Rectal smooth muscle tissue (tissue), 1 donor: ENCODE data around the gene NUP98.
"Not testable (repeated sequence)": the region's sequence is repeated elsewhere in the genome, so short reads cannot be mapped to it uniquely, and the experiment has no call there.

ENCODE experiments used
- H3K27ac ChIP-seq: one replicate; pipeline ENCODE4 v1.7.0; 2013; ENCODE audit warnings: low read depth, low read length, inconsistent platforms
- H3K27me3 ChIP-seq: one replicate; pipeline ENCODE4 v1.7.0; 2013; ENCODE audit warnings: low read length; ENCODE audit not compliant: control insufficient read depth, insufficient read depth
- H3K36me3 ChIP-seq: one replicate; pipeline ENCODE4 v1.7.0; 2013; ENCODE audit warnings: low read length; ENCODE audit not compliant: control insufficient read depth, insufficient read depth
- H3K4me1 ChIP-seq: one replicate; pipeline ENCODE4 v1.7.0; 2013; ENCODE audit warnings: low read length; ENCODE audit not compliant: control insufficient read depth, insufficient read depth
- H3K4me3 ChIP-seq: one replicate; pipeline ENCODE4 v1.7.0; 2013; ENCODE audit warnings: low read length
- H3K9ac ChIP-seq: one replicate; pipeline ENCODE4 v1.7.0; 2013; ENCODE audit warnings: low read length

Gene NUP98

DNA sequence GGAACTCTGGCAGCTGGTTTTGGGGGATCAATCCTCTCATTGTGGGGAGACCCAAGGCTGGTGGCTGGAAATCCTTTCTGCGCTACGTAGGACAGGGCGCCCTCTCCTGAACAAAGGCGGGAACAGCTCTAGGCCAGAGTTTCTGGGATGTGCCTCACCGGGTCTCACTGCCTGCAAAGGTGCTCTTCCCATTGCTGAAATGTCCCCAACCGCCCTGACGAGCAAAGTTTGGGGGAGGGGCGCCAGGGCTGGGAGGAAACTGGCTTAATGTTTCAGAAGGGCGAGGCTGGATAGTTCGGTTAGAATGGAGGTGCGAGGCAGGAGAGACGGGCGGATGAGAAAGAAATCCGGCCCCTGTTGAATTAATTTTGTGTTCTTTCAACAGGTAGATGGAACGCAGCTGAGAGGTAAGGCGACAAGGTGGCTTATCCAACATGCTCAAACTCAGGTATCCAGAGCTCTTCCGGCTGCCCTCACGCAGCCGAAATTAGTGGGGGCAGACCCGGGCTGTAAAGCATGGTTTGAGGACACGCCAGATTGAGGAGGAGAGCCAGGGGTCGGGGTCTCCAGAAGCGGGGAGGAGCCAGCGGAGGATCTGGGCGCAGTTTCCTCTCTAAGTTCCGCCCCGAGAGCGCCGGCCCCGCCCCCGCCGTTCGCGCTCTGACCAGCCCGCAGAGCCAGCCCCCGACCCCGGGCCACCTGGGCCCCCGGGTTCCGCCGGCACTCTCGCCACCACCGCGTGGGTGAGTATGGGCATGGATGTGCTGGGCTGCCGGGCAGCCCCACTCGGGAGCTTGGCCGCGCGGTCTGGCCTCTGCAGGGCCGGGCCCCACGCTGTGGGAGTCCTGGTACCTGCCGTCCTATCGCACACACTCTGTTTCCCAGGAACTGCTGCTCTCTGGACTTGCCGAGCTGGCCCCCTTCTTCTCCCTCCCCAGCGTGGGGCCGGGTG lies 10.8 kb upstream of the NUP98 start, which contains the start of gene PGAP2:
Gene PGAP2 (plus strand): TSS at position 652 of the 952 bp plus-strand sequence. CDS start 2,700 bp downstream, outside the sequence.
- Histone ChIP-seq H3K27me3 (no peaks in the 10 kb centered on the region), H3K9ac (peak within 1 kb of the TSS; percentile 46), H3K27ac (peak within 1 kb of the TSS; percentile 3), H3K36me3 (no peaks in the 10 kb centered on the region), H3K4me3 (peak within 1 kb of the TSS; percentile 85), H3K4me1 (peaks cover 3% of the 10 kb centered on the region)

DNA sequence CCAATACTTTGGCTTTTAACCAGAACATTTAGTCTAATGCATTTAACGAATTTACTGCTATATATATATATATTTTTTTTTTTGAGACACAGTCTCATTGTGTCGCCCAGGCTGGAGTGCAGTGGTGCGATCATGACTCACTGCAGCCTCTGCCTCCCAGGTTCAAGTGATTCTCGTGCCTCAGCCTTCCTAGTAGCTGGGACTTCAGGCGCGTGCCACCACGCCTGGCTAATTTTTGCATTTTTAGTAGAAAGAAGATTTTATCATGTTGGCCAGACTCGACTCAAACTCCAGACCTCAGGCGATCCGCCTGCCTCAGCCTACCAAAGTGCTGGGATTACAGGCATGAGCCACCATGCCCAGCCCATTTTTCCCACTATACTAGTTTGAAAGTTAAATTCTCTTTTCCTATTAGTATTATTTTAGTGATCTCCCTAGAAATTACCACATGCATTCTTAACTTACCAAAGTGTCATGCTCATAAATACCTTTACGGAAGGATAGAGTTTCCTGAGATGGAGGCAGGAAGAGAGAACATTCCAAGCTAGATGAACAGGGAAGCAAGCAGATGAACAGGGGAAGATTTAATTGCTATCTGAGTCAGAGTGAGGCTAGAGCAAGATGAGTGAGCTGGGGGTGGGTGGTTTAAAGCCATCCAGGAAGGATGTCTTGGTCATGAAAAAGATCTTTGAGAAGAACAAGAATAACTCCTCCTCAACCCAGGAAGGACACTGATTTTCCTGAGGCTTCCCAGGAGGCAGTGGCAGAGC lies 6.6 kb upstream of the NUP98 start:
- Histone ChIP-seq H3K4me3 (no peak overlapping the region), H3K9ac (no peak overlapping the region), H3K4me1 (peaks cover 3% of the 10 kb centered on the region), H3K36me3 (no peaks in the 10 kb centered on the region), H3K27me3 (no peaks in the 10 kb centered on the region), H3K27ac (no peak overlapping the region)

DNA sequence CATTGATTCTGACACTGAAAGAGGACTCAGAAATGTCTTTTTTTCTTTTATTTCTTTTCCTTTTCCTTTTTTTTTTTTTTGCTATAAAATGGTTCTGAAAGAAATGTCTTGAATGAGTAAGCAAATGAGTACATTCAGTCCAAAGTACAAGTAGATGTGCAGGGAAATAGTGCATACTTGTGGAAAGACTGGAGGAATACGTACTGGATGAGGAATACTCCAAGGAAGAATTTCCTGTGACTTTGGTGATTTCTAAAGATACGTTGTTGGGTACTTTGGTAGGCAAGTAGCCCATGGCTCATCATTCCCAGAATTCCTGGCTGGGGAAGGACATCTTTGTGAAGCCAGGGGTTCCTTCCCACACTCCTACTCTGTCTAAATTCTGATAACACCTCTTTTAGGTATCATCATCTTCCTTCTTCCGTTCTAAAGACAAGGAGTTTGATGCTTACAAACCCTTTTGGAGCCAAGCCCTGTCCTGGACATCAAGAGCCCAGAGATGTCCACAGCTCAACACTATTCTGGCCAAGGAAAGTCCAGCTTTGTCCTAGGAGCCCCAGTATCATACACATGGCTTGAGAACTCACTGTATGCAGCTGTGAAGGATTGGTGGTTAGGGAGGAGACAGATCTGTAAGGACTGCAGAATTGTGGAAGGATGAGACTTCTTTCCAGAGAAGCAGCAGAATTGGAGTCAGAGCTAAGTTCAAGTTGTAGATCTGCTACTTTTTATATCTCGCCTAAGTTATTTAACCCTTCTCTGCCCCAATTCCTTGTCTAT lies 4.8 kb upstream of the NUP98 start:
- Histone ChIP-seq H3K27me3 (no peaks in the 10 kb centered on the region), H3K36me3 (no peaks in the 10 kb centered on the region), H3K4me1 (no peaks in the 10 kb centered on the region), H3K9ac (no peak overlapping the region), H3K4me3 (no peak overlapping the region), H3K27ac (no peak overlapping the region)

DNA sequence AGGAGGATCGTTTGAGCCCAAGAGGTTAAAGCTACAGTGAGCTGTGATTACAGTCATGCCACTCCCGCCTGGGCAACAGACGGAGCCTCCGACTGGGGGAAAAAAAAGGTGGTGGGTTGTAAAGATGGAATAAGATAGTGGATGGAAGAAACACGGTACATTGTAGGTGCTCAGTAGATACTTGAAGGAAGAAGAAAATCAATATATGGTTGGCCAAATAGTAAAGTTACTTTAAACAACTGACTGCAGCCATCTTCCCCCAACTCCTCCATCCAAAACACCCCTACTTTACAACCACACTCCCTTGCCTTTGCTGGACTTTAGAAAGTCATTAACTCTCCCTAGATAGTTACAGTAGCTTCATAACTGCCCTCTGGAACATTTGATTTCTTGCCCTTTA lies 2.5 kb upstream of the NUP98 start:
- Histone ChIP-seq H3K4me1 (peaks cover 11% of the 10 kb centered on the region), H3K27ac (no peak overlapping the region), H3K36me3 (no peaks in the 10 kb centered on the region), H3K9ac (no peak overlapping the region), H3K4me3 (no peak overlapping the region), H3K27me3 (no peaks in the 10 kb centered on the region)

DNA sequence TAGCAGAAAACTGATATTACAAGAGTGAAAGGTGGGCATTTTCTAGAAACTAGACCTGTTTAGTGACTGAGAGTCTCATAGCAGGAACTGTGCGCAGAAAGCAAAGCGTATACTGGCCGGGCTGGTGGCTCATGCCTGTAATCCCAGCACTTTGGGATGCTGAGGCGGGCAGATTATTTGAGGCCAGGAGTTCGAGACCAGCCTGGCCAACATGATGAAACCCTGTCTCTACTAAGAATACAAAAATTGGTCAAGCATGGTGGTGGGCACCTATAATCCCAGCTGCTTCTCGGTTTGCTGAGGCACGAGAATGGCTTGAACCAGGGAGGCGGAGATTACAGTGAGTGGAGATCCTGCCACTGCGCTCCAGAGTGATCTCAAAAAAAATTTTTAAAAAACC lies 1.8 kb upstream of the NUP98 start:
- no peak overlapping the region for H3K27ac ChIP-seq
- no peaks in the 10 kb centered on the region for H3K36me3 ChIP-seq
- H3K9ac ChIP-seq = no peak overlapping the region
- H3K4me3 ChIP-seq = no peak overlapping the region
- peaks cover 11% of the 10 kb centered on the region for H3K4me1 ChIP-seq
- H3K27me3 ChIP-seq = no peaks in the 10 kb centered on the region

DNA sequence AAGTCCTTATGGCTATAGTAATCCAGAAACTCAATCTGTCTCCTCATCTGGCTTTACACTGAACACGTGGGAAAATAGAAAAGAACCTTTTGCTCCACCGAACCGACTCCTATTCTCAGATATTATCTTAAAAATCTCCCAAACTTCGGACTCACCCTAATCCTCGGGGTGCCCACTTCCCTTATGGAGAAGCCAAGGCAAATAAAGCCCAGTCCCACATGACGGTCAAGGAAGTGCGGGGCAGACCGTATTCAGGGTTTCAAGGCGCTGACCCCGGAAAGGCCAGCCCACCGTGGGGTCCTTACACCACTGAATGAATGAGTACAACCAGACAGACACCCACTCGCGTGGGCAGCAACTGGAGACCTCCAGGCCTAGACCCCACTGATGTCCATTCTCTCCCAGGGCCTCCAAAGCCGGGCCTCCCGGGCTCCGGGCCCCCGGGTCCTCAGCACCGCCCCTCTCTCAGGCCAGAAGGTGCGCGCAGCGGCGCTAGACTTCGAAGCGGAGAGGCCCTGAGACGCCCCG lies 489 bp downstream of the NUP98 start:
- peaks cover 2% of the 10 kb centered on the region for H3K36me3 ChIP-seq
- H3K27me3 ChIP-seq = no peaks in the 10 kb centered on the region
- peak overlapping the region; percentile 50 for H3K9ac ChIP-seq
- H3K4me1 ChIP-seq = peaks cover 11% of the 10 kb centered on the region
- H3K27ac ChIP-seq = peak overlapping the region; percentile 97
- H3K4me3 ChIP-seq = peak overlapping the region; percentile 74

DNA sequence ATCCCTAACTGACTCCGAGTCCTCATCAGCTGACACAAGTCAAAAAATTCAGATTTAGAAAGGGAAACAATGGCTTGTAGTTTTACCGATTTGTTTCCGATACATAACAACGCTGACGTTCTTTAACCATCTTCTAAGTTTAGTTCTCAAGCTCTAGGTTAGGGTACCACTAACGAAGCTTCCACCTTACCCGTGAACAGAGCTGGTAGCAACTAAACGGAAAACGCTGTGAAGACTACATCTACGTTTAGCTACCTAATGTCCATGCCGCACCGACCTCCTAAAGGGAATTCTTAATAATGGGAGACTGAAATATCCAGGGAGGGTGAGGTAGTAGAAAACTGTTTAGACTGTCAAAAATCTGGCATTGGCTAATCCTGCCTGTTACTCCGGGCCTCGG lies 1.0 kb downstream of the NUP98 start:
- Histone ChIP-seq H3K27me3 (no peaks in the 10 kb centered on the region), H3K9ac (peak overlapping the region; percentile 50), H3K27ac (no peak overlapping the region)

DNA sequence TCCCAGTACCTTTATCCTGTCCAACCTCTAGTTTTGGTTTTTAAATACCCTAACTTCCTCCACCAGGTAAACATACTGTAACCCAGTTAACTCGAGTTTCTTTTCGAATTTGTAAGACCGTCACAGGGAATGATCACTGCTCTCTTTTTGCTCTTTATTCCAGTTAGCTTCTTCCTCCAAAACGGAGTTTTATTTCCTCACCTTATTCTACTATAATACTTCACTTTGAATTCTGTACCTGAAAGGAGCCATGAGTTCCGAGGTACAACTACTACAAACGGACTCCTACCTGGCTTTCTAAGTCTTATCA lies 1.4 kb downstream of the NUP98 start:
- no peak overlapping the region for H3K27ac ChIP-seq
- peaks cover 2% of the 10 kb centered on the region for H3K36me3 ChIP-seq
- H3K27me3 ChIP-seq = no peaks in the 10 kb centered on the region
- H3K9ac ChIP-seq = no peak overlapping the region
- H3K4me1 ChIP-seq = peaks cover 11% of the 10 kb centered on the region
- H3K4me3 ChIP-seq = peak overlapping the region; percentile 74

More for the DNA sequence above, 1.0 kb downstream of the NUP98 start:
- H3K36me3 ChIP-seq = peaks cover 2% of the 10 kb centered on the region
- peak overlapping the region; percentile 74 for H3K4me3 ChIP-seq
- H3K4me1 ChIP-seq = peaks cover 11% of the 10 kb centered on the region

DNA sequence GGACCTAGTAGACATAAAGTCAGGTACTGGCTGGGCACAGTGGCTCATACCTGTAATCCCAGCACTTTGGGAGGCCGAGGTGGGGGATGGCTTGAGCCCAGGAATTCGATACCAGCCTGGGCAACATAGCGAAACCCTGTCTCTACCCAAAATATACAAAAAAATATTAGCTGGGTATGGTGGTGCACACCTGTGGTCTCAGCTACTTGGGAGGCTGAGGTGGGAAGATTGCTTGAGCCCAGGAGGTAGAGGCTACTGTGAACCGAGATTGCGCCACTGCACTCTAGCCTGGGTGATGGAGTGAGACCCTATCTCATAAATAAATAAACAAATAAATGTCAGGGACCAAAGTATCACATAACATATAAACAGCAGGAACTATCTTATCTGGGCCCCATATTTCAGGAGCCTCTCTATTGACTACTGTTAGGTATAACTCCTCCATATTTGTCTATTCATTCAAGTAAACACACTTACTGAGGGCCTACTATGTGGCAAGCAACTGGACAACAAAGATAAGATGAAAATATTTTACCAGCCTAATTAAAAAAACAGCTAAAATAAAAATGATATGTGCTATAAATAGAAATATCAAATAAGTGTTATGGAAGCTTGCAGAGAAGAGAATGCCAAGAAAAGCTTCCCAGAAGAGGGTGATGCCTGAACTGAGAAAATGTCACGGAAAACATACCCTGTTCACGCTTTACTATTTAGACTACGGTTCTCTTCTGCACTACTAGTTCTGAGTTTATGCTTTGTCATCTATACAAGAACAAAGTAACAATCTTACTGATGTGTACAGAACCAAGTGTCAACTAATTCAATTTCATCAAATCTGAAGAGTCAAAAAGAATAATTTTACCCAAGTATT lies 2.0 kb downstream of the NUP98 start:
- Histone ChIP-seq H3K9ac (no peak overlapping the region), H3K36me3 (peaks cover 2% of the 10 kb centered on the region), H3K27me3 (no peaks in the 10 kb centered on the region), H3K27ac (no peak overlapping the region), H3K4me3 (peak overlapping the region; percentile 74), H3K4me1 (peaks cover 11% of the 10 kb centered on the region)

DNA sequence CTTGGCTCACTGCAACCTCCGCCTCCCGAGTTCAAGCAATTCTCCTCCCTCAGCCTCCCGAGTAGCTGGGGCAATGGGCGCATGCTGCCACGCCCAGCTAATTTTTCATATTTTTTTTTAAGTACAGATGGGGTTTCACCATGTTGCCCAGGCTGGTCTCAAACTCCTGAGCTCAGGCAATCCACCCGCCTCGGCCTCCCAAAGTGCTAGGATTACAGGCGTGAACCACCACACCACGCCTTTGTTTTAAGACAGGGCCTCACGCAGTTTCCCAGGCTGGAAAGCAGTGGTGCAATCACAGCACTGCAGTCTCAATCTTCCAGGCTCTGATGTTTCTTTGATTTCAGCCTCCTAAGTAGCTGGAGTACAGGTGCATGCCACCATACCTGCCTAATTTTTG lies 3.0 kb downstream of the NUP98 start:
- H3K9ac ChIP-seq, H3K27ac ChIP-seq, H3K27me3 ChIP-seq, H3K4me3 ChIP-seq, H3K36me3 ChIP-seq: not testable (repeated sequence)
- H3K4me1 ChIP-seq = peaks cover 11% of the 10 kb centered on the region

DNA sequence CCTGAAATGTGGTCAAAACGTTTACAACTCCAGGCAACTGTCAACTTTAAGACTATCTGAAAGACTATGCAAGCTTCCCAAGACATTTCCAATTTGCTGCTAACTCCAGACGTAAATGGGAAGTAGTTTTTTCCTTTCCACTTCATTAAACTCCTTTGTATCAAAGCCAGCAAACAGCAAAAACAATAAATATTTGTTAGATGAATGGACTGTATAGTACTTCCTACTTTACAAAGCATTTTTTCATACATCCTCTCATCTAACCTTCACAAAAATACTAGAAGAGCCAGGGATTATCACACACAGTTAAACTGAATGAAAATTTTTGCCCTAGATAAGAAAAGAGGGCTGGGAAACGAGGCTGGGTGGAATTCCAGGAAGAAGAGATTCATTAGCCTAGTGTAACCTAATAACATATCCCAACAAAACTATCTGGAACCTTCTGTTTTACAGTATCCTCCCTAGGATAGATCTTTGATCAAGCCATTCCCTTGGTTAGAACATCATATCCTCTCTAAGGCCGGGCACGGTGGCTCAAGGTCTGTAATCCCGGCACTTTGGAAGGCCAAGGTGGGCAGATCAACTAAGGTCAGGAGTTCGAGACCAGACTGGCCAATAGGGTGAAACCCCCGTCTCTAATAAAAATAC lies 10.4 kb downstream of the NUP98 start:
- Histone ChIP-seq H3K4me1 (no peaks in the 10 kb centered on the region), H3K27me3 (no peaks in the 10 kb centered on the region), H3K9ac (no peak overlapping the region), H3K4me3 (no peak overlapping the region), H3K36me3 (no peaks in the 10 kb centered on the region), H3K27ac (no peak overlapping the region)
